Iris pigment epithelial cell (primary cell): ENCODE results near the gene MAPKAP1.
"Not testable (repeated sequence)": the region's sequence is repeated elsewhere in the genome, so short reads cannot be mapped to it uniquely, and the experiment has no call there.

Experiments
- DNase-seq: peaks from one replicate; pipeline ENCODE4 v3.0.0-alpha.2; 2011; ENCODE audit warnings: low read depth

Gene MAPKAP1

DNA sequence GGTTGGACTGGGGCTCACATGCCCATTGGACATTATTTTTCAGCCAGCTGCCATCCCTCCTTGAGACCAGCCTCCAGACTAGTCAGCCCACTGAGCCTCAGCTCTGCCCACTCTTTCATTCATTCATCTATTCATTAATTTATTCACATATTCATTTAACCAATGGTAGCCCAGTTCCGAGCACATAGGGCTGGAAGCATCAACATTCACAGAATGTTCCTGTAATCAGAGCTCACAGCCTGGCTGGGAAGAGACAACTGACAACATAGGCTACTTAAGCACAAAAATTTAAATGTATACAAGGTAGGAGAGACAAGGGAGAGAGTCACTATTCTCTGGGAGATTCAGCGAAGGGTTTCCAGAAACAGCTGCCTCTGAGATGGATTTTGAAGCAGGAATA lies 23.2 kb upstream of the MAPKAP1 start:
- no peak for DNase-seq

DNA sequence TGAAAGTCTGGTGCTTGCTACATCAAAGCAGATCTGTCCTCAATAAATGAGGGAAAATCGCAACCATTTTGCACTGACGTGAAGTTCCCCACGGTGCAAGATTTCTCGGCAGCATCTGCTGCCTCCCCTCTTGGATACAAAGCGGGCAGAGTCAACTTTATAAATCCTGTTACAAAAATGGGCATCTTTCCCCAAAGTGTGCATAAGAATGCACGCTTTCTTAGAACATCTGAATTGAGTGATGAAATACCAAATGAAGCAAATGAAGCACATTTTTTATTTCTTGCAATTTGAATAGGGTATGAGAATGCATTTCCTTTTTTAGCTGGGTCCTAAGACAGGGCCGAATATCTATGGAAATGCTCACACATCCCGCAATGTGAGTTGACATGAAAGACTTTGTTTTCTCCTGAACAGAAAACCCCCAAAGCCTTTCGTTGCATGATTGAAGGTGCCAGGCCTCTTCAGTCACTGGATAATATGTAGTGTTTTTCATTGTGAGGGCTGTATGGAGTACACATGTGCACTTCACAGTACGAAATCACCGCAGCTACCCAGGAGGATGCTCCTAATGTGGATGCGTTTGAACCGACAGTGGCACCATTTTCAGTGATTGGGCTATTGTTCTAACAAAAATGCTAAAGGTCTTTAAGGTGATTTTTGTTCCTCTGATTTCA lies 19.6 kb upstream of the MAPKAP1 start:
- DNase-seq, result no peak

DNA sequence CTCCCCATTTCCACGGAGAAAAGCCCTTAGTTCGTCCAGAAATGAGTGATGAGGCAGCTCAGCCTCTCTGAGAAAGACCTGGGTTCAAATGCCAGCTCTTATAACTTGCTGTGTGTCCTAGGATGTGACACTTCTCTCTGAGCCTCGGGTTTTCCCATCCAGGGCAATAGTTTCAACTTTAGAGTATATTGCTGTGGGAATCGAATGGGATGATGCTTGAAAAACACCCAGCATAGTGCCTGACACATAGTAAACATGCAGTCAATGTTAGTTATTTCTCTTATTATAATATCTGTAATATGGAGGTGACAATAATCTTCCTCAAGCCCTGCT lies 430 bp upstream of the MAPKAP1 start:
- DNase-seq, result no peak

DNA sequence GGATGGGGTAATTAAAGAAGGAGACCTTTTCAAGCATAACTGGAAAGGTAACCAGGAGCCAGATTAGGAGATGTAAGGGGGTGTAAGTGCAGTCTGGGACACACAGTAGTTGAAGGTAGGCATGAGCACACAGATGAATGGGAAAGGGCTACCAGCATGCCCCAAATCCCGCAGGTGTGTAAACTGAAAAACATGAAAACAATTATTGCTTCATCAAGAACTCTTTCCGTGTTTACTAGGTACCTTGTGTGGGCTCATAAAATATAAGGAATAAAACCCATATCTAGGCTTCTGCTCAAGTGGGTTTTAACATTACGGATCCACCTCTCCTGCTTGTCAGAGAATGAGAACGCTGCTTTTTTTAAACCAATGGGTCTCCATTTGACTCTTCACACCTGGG lies 1.1 kb downstream of the MAPKAP1 start:
- DNase-seq, result no peak

DNA sequence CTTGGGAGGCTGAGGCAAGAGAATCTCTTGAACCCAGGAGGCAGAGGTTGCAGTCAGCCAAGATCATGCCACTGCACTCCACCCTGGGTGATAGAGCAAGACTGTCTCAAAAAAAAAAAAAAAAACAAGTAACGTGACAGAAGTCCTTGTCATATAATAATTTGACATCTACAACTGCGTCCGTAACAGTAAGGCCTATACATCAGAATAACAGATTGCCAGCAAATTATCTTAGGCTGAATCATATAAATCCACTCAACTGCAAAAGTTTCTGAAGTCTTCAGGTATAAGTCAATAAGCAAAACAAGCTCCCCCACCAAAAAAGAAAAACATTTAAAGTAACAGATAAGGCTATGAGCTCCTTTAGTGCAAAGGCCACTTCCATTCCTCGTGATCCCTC lies 3.3 kb downstream of the MAPKAP1 start:
- DNase-seq, result no peak

DNA sequence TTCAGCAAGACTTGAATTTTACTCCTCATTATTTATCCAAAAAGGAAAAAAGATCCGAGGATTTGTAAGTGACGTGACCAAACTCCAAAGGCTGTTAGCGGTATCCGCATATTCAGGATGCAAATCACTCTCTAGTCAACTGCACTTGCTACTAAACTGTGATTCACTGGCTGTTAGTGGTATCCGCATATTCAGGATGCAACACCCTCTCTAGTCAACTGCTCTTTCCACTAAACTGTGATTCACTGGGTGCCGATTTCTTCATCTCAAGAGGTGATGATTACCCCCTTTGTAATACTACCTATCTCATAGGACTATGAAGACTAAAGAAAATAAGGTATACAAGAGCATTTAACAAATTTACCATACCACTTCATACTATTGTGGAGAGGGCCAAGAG lies 5.7 kb downstream of the MAPKAP1 start:
- DNase-seq, result peak; percentile 75

DNA sequence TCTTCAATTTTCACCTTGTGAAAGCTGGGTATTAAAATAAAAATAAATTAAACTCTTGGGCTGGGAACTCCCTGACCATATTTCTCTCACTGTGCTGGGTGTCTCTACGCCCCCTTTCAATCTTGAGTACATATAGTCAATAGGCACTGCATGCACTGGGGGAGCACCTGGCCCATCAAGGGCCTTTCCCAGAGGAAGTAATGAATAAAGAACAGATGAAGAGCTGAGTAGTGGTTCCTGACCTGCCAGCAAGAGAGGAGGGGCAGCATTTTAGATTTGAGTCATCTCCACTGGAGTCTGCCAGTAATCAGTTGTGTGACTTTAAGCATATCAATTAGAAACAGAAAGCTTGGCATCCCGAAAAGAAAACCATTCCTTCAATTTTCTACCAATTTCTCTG lies 6.2 kb downstream of the MAPKAP1 start:
- DNase-seq, result peak; percentile 11

DNA sequence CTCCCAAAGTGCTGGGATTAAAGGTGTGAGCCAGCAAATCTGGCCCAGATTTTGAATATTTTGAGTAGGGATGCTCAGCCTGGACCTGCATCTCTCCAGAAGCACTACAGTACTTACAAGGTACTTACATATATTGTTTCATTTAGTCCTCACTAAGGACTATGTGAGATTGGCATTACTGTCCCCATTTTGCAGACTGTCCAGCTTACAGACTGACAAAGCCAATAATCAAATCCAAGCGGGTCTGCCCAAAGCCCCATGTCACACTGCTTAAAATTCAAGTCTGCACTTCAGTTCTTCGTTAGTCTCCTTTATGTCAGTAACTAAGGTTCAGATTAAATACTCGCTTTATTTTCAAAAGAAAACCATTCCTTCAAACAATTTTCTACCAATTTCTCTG lies 7.1 kb downstream of the MAPKAP1 start:
- DNase-seq, result no peak

DNA sequence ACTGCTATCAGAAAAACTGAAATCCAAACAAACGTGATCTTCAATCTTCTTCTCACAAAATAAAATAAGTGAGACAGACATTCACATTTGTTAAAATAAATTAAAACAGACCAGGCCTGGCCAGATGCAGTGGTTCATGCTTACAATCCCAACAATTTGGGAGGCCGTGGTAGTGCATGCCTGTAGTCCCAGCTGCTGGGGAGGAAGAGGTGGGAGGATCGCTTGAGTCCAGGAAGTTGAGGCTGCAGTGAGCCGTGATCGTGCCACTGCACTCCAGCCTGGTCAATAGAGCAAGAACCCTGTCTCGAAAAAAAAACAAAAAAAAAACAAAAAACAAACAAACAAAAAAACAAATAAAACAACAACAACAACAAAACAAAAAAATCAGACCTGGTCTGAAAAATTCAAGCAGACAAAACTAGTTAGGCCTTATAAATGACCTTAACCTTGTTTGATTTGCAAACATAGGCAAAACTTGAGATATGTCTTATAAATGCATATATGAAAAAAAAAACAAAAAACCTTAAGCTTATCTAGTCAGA lies 10.8 kb downstream of the MAPKAP1 start:
- DNase-seq, result no peak

DNA sequence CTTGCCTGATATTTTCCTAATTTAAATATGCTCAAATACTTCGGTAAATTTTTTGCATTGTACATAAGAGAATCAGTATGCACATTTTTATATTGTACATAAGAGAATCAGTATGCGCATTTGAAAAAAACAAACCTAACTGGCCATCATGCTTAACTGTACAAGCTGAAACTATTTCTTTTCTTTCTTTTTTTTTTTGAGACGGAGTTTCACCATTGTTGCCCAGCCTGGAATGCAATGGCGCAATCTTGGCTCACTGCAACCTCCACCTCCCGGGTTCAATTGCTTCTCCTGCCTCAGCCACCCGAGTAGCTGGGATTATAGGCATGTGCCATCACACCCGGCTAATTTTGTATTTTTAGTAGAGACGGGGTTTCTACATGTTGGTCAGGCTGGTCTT lies 11.5 kb downstream of the MAPKAP1 start:
- peak; percentile 41 for DNase-seq

DNA sequence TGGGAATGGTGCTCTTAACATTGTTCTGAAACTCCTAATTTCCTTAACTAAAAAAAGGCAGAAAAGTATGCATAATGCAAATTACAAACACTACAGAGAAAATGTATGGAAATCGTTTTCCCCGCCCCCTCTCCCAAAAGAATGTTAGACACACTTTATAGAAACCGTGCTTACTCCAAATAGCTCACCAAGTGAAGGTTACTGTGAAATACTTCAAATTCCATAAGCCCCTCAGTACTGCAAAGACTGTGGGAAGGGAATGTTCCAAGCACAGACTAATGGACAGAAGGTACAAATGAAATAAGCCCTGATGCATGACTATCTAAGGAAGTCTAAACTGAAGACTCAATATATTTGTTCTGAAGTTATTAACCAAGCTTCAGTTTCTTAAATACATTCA lies 12.5 kb downstream of the MAPKAP1 start:
- DNase-seq, result peak; percentile 83

DNA sequence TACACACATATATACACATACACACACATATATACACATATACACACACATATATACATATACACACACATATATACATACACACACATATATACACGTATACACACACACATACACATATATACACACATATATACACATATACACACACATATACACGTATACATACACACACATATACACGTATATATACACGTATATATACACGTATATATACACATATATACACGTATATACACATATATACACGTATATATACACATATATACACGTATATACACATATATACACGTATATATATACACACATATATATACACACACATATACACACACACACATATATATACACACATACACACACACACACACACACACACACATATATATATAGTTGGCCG lies 13.5 kb downstream of the MAPKAP1 start:
- not testable (repeated sequence) for DNase-seq

DNA sequence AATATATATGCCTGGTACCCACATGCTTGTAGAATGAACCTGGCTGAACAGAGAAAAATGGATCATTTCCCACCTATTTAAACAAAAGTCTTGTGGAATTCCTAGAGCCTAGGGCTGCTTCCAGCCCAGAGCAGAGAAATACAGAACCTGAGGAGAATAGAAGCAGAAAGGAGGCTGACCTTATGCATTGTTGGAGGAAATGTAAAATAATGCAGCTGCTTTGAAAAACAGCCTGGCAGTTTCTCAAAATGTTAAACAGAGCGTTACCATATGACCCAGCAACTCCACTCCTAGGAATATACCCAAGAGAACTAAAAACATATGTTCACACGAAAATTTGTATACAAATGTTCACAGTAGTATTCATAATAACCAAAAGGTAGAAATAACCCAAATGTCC lies 15.1 kb downstream of the MAPKAP1 start:
- no peak for DNase-seq

DNA sequence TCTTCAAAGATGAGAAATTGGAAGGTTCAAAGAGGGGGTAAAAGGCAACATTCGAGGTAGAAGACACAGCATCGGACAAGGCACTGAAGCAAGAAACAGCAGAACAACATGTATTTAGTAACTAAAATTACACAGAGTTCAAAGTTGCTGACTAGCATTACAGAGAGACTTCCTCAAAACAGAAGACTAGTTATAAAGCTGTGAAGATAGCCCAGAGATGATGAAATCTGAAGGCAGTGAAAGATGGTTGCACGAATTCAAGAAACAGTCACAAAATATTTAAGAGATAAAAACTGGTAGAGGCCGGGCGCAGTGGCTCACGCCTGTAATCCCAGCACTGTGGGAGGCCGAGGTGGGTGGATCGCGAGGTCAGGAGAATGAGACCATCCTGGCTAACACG lies 16.3 kb downstream of the MAPKAP1 start:
- DNase-seq, result no peak

DNA sequence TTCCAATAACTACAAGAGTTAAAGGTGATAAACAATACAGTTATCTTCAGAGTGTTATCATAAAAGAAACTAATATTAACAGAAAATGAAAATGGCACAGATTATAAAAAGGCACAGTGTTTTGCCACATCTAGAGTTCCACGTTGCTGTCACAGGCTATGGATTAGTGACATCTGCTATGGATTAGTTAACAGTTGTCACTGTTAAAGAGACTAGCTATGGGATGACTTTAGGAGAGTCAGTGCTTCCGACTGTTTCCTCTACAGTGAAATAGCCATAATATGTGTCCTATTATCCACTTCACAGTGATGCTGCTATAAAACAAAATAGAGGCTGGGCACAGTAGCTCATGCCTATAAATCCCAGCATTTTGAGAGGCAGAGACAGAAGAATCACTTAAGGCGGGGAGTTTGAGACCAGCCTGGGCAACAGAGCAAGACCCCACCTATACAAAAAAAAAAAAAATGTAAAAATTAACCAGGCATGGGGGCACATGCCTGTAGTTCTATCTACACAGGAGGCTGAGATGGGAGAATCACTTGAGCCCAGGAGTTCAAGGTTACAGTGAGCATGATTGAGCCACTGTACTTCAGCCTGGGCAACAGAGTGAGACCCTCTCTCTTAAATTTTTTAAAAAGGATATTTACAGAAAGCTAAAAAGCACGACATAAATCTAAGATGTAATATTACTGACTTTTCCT lies 19.7 kb downstream of the MAPKAP1 start:
- no peak for DNase-seq

DNA sequence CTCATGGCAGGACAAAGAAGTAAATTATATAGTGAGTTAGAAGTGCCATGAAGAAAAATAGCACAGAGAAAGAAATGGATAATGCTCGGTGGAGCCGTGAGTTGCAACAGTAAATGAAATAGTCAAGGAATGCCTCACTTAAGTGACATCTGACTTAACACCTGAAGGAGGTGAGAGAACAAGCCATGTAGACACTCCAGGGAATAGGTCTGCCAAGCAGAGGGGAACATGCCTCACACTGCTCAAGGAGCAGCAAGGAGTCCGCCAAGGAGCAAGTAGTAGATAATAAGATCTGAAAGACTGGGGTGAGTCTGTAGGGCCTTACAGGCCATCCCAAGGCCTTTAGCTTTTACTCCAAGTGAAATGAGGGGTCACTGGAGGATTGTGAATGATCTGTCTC lies 21.8 kb downstream of the MAPKAP1 start:
- DNase-seq, result no peak

DNA sequence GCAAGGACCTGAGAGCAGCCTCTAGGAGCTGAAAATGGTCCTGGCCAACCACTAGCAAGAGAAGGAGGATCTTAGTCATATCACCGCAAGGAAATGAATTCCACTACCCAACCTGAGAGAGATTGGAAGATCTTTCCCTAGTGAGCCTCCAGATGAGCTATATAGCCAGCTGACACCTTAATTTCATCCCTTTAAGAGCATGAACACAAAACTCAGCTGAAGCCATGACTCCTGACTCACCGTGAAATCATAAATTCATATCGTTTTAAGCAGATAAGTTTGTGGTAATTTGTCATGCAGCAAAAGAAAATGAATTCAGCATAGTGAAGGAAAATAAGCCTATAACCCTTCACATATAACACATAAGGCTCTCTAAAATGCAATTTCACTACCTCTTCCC lies 23.5 kb downstream of the MAPKAP1 start:
- peak; percentile 82 for DNase-seq

DNA sequence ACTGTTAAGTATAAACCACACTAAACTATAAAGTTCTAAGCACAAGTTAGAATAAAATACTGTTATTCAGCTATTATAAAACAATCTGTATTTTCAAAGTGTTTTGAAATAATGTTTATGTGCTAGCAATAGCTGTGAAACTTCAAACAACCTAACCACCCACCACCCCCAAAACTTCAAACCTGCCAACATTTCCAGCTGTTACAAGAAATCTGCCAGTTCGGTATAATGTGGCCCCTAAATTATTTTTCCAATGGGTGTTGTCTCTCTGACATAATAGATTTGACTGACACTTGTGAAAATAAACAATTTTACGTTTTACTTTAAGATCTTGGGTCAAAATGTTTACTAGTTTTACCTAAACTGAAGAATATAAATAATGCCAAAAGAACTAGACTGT lies 24.7 kb downstream of the MAPKAP1 start:
- no peak for DNase-seq

DNA sequence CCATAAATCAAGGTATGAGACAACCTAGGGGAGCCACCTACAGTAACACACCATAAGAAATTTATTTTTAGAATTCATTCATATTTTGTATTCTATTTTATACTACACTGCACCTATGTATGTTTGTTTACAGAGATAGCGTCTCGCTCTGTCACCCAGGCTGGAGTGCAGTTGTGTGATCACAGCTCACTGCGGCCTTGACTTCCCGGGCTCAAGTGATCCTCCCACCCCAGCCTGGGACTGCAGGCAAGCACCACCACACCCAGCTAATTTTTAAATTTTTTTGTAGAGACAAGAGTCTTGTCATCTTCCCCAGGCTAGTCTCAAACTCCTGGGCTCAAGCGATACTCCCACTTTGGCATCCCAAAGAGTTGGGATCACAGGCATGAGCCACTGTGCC lies 25.4 kb downstream of the MAPKAP1 start:
- no peak for DNase-seq

DNA sequence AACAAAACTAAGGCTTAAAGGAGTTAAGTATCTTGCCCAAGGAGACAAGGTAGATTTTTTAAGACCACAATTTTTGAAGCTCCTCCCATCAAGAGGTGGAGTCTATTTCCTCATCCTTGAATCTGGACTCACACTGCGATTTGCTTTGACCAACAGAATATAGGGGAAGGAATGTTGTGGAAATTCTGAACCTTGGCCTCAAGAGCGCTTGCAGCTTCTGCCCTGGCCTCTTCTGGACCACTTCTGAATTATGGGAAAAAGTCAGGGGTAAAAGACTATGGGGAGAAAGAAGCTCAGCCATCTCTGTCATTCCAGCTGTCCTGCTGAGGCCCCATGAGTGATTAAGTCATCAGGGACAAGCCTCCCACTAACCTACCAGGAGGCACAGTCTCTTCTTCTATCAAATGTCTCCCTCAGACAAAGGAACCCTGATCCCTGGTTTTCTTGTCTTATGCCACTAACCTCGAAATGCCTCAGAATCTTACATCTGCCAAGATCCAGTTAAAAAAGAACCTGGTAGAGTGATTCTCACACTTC lies 25.9 kb downstream of the MAPKAP1 start:
- no peak for DNase-seq

DNA sequence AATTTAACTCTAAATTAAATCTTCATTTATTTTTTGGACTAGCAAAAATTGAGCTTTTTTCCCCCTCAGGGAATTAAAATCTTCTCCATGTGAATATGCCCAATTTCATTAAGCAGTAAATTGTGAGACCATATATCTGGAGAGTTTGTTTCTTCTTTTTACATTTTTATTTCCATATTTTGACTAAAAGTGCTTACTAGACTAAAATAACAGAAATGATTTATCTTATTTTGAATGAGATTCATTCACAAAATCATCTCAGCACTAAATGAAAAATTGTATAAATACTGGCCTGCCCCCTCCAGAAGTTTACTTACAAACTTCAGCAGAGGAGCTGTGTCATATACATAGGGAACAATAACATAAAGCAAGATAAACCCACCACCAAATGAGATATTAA lies 26.6 kb downstream of the MAPKAP1 start:
- DNase-seq, result no peak

DNA sequence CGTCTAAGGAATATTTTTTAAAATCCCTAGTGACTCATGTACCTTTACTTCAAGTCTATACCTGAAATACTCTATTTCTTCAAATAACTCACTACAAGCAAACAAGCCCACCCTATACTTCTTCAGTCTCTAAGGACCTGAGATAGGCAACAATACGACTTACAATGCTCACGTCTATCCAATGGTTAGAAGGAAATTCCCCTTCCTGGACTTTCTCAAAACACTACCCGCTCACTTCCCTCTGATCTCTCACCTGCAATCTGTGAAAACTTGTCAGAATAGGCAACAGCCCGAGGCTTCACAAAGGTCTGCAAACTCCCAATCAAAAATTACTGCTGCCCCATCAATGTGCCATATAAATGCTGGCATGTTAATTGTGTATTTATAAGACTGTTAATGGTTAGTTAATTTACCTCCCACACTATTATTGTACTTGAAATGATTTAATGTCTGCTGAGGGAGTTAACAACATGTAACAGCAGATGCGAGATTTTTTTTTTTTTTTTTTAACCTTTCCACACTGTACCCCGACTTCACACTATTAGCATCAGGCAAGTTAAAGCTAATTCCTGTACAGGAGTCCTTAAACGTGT lies 27.3 kb downstream of the MAPKAP1 start:
- DNase-seq, result no peak
